Brain microvascular endothelial cell (primary cell): ENCODE data around the gene KANSL1L.
A peak's percentile ranks its signal among the peaks of the same experiment; 100 is the strongest.

Experiments used
- DNase-seq: peaks from one replicate; pipeline ENCODE4 v3.0.0-alpha.2; 2020
- H3K27ac ChIP-seq: fragments of 250-450 bp; sonication (Bioruptor Pico); 2 replicates; pipeline ENCODE4 v1.5.1; 2020; ENCODE audit warnings: mild to moderate bottlenecking, moderate library complexity
- H3K27me3 ChIP-seq: fragments of 250-450 bp; sonication (Bioruptor Pico); replicated peaks from 2 replicates; pipeline ENCODE4 v1.5.1; 2020; ENCODE audit warnings: mild to moderate bottlenecking
- H3K36me3 ChIP-seq: fragments of 250-450 bp; sonication (Bioruptor Pico); replicated peaks from 2 replicates; pipeline ENCODE4 v1.5.1; 2020; ENCODE audit warnings: mild to moderate bottlenecking
- H3K4me3 ChIP-seq: 2 replicates; pipeline ENCODE4 v1.5.1; 2011; ENCODE audit warnings: low read depth, mild to moderate bottlenecking, control low read depth, low read length, moderate library complexity
- in situ Hi-C: cut with HindIII; loops from 2 replicates; pipeline ENCODE4 v1.10.0; 2017; ENCODE audit warnings: low sequenced_read_pairs, low pct_ligation_motif_present
- TF ChIP-seq, protein P1 (sequence below): IDR thresholded peaks from 2 replicates; pipeline ENCODE4 v1.5.1; 2011; ENCODE audit warnings: low read depth, mild to moderate bottlenecking, moderate library complexity, low read length, control low read depth, inconsistent platforms; ENCODE audit errors: missing control alignments

KANSL1L gene

DNA sequence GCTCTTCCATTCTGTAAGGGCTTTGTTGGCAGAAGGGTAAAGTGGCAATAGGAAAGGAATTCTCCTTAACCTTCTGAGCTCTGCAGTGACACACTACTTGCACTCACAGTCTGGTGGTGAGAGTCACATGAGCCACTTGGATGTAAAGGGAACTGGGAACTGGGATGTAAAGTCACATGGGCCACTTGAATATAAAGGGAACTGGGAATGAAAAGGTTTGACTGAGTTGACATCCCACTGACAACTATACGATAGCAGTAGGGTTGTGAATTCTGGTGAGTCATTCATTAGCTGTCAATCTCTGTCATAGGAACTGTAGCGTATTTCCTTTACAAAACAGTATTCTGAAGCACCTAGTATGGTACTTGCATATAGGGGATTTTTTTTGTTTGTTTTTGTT lies 163.3 kb downstream of the KANSL1L start:
- H3K27me3 ChIP-seq = no peaks in the 10 kb centered on the region
- no peak overlapping the region for H3K27ac ChIP-seq
- TF ChIP-seq, protein P1, sequence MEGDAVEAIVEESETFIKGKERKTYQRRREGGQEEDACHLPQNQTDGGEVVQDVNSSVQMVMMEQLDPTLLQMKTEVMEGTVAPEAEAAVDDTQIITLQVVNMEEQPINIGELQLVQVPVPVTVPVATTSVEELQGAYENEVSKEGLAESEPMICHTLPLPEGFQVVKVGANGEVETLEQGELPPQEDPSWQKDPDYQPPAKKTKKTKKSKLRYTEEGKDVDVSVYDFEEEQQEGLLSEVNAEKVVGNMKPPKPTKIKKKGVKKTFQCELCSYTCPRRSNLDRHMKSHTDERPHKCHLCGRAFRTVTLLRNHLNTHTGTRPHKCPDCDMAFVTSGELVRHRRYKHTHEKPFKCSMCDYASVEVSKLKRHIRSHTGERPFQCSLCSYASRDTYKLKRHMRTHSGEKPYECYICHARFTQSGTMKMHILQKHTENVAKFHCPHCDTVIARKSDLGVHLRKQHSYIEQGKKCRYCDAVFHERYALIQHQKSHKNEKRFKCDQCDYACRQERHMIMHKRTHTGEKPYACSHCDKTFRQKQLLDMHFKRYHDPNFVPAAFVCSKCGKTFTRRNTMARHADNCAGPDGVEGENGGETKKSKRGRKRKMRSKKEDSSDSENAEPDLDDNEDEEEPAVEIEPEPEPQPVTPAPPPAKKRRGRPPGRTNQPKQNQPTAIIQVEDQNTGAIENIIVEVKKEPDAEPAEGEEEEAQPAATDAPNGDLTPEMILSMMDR = no peak
- peaks cover 13% of the 10 kb centered on the region for H3K36me3 ChIP-seq
- in situ Hi-C loops = no loop called here
- no peak overlapping the region for H3K4me3 ChIP-seq
- DNase-seq = no peak

DNA sequence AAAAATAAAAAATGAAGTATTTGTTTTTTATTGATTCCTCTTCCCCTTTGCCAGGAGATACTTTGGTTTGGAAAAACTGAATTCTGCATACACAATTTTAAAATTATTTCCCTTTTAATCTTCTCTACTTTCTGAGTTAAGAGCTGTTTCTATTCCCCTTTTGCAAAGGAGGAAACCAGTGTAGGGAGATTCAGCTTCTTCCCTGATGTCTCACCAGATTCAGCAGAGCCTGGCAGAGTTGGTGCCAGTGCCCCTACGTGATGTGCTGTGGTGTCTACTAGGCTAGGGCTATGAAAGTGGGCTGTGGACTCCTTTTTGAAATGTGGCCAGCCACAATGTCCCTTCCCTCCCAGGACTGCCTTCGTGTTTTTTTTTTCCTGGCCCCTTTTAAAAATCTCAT lies 166.3 kb downstream of the KANSL1L start:
- H3K27me3 ChIP-seq = no peaks in the 10 kb centered on the region
- in situ Hi-C loops = no loop called here
- peaks cover 3% of the 10 kb centered on the region for H3K36me3 ChIP-seq
- no peak overlapping the region for H3K4me3 ChIP-seq
- no peak for DNase-seq
- H3K27ac ChIP-seq = no peak overlapping the region
- TF ChIP-seq, protein P1 = no peak

DNA sequence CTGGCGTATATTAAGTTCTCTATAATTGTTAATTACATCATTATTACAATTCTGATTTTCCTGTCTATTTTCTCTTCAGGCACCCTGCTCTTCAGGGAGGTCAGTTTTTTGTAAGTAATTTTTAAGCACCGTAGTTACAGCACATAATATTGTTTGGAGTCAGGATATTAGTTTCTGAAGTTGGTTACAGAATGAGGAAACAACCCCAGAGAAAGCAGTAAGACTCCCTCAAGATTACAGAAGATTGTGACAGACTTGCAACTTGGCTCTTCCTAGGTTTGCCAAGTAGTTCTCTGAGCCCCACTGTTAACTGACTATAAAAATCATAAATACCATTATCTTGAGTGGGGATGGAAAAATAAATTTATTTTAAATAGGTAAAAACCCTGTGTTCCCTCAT lies 167.8 kb downstream of the KANSL1L start:
- in situ Hi-C loops = no loop called here
- no peak for DNase-seq
- peak overlapping the region; percentile 70 for H3K27ac ChIP-seq

GRCh38 chr2:210002158-210003157 lies 168.8 kb downstream of the KANSL1L start, which contains the start of gene RPE:
Gene RPE (plus strand): TSS chr2:210002638. CDS start chr2:210002662, 24 bp downstream.
- H3K27ac ChIP-seq = peak within 1 kb of the TSS; percentile 70
- DNase-seq = peak; percentile 93
- in situ Hi-C loops = no loop called here
- TF ChIP-seq, protein P1 = no peak
- peak within 1 kb of the TSS; percentile 97 for H3K4me3 ChIP-seq
- no peaks in the 10 kb centered on the region for H3K36me3 ChIP-seq
- H3K27me3 ChIP-seq = no peaks in the 10 kb centered on the region

More for the DNA sequence above, 167.8 kb downstream of the KANSL1L start:
- no peaks in the 10 kb centered on the region for H3K36me3 ChIP-seq
- no peaks in the 10 kb centered on the region for H3K27me3 ChIP-seq
- H3K4me3 ChIP-seq = peak overlapping the region; percentile 97
- TF ChIP-seq, protein P1 = no peak

DNA sequence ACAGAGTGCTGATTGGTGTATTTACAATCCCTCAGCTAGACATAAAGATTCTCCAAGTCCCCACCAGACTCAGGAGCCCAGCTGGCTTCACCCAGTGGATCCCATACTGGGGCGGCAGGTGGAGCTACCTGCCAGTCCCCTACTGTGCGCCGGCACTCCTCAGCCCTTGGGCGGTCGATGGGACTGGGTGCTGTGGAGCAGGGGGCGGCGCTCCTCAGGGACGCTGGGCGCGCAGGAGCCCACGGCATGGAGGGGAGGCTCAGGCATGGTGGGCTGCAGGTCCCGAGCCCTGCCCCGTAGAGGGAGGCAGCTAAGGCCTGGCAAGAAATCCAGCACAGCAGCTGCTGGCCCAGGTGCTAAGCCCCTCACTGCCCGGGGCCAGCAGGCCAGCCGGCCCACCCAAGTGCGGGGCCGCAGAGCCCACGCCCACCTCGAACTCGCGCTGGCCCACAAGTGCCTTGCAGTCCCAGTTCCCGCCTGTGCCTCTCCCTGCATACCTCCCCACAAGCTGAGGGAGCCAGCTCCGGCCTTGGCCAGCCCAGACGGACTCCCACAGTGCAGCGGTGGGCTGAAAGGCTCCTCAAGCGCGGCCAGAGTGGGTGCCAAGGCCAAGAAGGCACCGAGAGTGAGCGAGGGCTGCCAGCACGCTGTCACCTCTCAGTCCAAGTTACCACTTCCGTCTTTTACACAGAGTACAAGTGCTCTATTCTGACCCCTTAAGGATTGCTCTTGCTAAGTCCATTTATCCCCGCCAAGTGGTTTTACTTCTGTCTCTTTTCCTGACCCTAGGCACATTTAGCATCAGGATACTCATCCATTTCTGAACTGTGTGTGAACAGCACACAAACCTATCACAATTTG lies 170.5 kb downstream of the KANSL1L start:
- DNase-seq = no peak
- in situ Hi-C loops = no loop called here
- Histone ChIP-seq H3K27me3 (no peaks in the 10 kb centered on the region), H3K36me3 (no peaks in the 10 kb centered on the region), H3K4me3 (no peak overlapping the region), H3K27ac (no peak overlapping the region)
- TF ChIP-seq, protein P1 = no peak
